HG03575 (cell line): ENCODE data around the gene CTXN1.

ENCODE experiments used
- ATAC-seq: cut with Tn5 transposase; IDR thresholded peaks from one replicate; pipeline ENCODE4 v1.9.1; 2021; ENCODE audit not compliant: unreplicated experiment, insufficient number of reproducible peaks, low FRiP score; ENCODE audit errors: extremely low read depth

Gene CTXN1

GRCh38 chr19:7917267-7918061 is 8.5 kb downstream of the CTXN1 start:
- ATAC-seq = no peak

- no peak for ATAC-seq
Observed at GRCh38 chr19:7916955-7917266, 9.0 kb downstream of the CTXN1 start.

GRCh38 chr19:7916103-7916954 is 9.6 kb downstream of the CTXN1 start:
- no peak for ATAC-seq

- no peak for ATAC-seq
Observed at GRCh38 chr19:7915250-7916102, 10.5 kb downstream of the CTXN1 start.

GRCh38 chr19:7914598-7915045 is 11.3 kb downstream of the CTXN1 start, which contains the start of gene TGFBR3L:
TGFBR3L (plus strand) TSS chr19:7914830.
- ATAC-seq = no peak

- ATAC-seq = no peak
Observed at GRCh38 chr19:7914099-7914498, 11.8 kb downstream of the CTXN1 start.

GRCh38 chr19:7913652-7914051 is 12.3 kb downstream of the CTXN1 start:
- no peak for ATAC-seq

- ATAC-seq = no peak
Observed at GRCh38 chr19:7912697-7913564, 13.0 kb downstream of the CTXN1 start.

- no peak for ATAC-seq
Observed at GRCh38 chr19:7912144-7912696, 13.7 kb downstream of the CTXN1 start.

- no peak for ATAC-seq
Observed at GRCh38 chr19:7911508-7912143, 14.3 kb downstream of the CTXN1 start.

- ATAC-seq = no peak
Observed at GRCh38 chr19:7910321-7911161, 15.4 kb downstream of the CTXN1 start.

GRCh38 chr19:7909471-7910067 is 16.4 kb downstream of the CTXN1 start:
- no peak for ATAC-seq

GRCh38 chr19:7908742-7909461 is 17.0 kb downstream of the CTXN1 start:
- ATAC-seq = no peak

- ATAC-seq = no peak
Observed at GRCh38 chr19:7908078-7908699, 17.7 kb downstream of the CTXN1 start.

GRCh38 chr19:7907544-7907943 is 18.4 kb downstream of the CTXN1 start:
- no peak for ATAC-seq

- ATAC-seq = no peak
Observed at GRCh38 chr19:7907122-7907521, 18.8 kb downstream of the CTXN1 start.
